GM12878 (cell line): Measurements from ENCODE around the gene ATG10.

Experiments
- ATF7 ChIP-seq: fragments of 450-650 bp; IDR thresholded peaks from 2 replicates; pipeline ENCODE4 v1.6.1; 2016; ENCODE audit warnings: low read depth, mild to moderate bottlenecking
- CREM ChIP-seq: IDR thresholded peaks from 2 replicates; pipeline ENCODE4 v1.6.1; 2014; ENCODE audit warnings: antibody characterized with exemption, low read depth
- CTCF ChIP-seq, 3 experiments: IDR thresholded peaks in 2 of 3; conservative IDR thresholded peaks in 1 of 3; 2 replicates each; pipeline ENCODE4 v1.5.1; 2011; ENCODE audit warnings: low read depth in 3 of 3, low read length in 3 of 3, mild to moderate bottlenecking in 3 of 3, control low read depth in 2 of 3, moderate library complexity in 2 of 3, inconsistent platforms in 1 of 3, mixed read lengths in 1 of 3; ENCODE audit not compliant: control insufficient read depth in 2 of 3, insufficient read depth in 1 of 3; ENCODE audit errors: extremely low read depth in 1 of 3
- EP300 ChIP-seq, 2 experiments: fragments of 150-350 bp in 1 of 2; IDR thresholded peaks; 2 replicates each; pipeline ENCODE4 v1.6.1; 2011 to 2012; ENCODE audit warnings: low read depth in 2 of 2, low read length in 2 of 2, borderline replicate concordance in 1 of 2, improper control_type of control experiment in 1 of 2, inconsistent platforms in 1 of 2; ENCODE audit not compliant: control insufficient read depth in 1 of 2
- ESRRA ChIP-seq: IDR thresholded peaks from 2 replicates; pipeline ENCODE4 v1.6.1; 2012; ENCODE audit warnings: mild to moderate bottlenecking, low read length, improper control_type of control experiment
- GABPA ChIP-seq: IDR thresholded peaks from 2 replicates; pipeline ENCODE4 v1.6.1; 2014; ENCODE audit warnings: antibody characterized with exemption, low read depth, mild to moderate bottlenecking, inconsistent platforms
- MYC ChIP-seq: IDR thresholded peaks from 2 replicates; pipeline ENCODE4 v1.6.1; 2011; ENCODE audit warnings: mild to moderate bottlenecking, low read length, moderate library complexity, inconsistent platforms; ENCODE audit not compliant: insufficient read depth, insufficient replicate concordance, insufficient read length, severe bottlenecking
- POLR2A ChIP-seq: IDR thresholded peaks from 2 replicates; pipeline ENCODE4 v1.6.1; 2011; ENCODE audit warnings: low read depth, mild to moderate bottlenecking, low read length
- TAF1 ChIP-seq: IDR thresholded peaks from 2 replicates; pipeline ENCODE4 v1.6.1; 2011; ENCODE audit warnings: mild to moderate bottlenecking, low read depth, low read length, borderline replicate concordance
- ZNF207 ChIP-seq: fragments of 450-650 bp; IDR thresholded peaks from 2 replicates; pipeline ENCODE4 v1.6.1; 2014; ENCODE audit warnings: antibody characterized with exemption, mild to moderate bottlenecking, borderline replicate concordance

DNA sequence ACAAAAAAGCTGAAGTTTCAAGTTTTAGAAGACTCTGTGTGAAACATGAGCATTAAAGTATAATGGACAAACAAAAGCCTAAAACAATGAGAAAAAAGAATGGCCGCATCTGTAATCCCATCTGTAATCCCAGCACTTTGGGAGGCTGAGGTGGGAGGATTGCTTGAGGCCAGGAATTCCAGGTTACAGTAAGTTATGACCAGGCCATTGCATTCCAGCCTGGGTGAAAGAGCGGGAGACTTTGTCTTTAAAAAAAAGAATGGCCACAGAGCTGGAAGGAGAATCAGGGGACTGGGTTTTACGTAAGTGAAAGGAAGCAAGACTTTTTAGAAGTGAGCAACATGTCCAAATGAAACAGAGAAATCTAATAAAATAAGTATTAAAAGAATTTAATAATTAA lies 2.6 kb upstream of the ATG10 start:
- TF ChIP-seq MYC (no peak), EP300 (IDR thresholded peaks at IDR 0.05; ENCODE audit: borderline replicate concordance in 1 of 2, control insufficient read depth in 1 of 2, low read depth in 2 of 2, low read length in 2 of 2) (no peak), GABPA (no peak), POLR2A (no peak), CTCF (IDR thresholded peaks at IDR 0.05 in 2 of 3, conservative IDR thresholded peaks at IDR 0.05 in 1 of 3; ENCODE audit: control insufficient read depth in 2 of 3, extremely low read depth in 1 of 3, insufficient read depth in 1 of 3, low read depth in 3 of 3, low read length in 3 of 3) (no peak), TAF1 (no peak), CREM (no peak), ZNF207 (no peak), ATF7 (no peak), ESRRA (no peak)
